ENCODE data around the gene CPA1. TPM values are rescaled to one million over a fixed set of nuclear protein-coding genes. Genes with fewer than 3 reads are reported as not detected.

Gene CPA1
- total and polyA plus RNA-seq, 8 donors: 0.34 to 1.5 (median 0.88) TPM; not detected in 1

GRCh38 chr7:130405003-130405402, 24.7 kb downstream of the CPA1 start:
- no peak for TF ChIP-seq CTCF (IDR thresholded peaks at IDR 0.05)
- H3K27ac ChIP-seq: no peak overlapping the region
- intact Hi-C loops (cut with DNase I): no loop called here
- DNase-seq (no peak), ATAC-seq (no peak)
- H3K27me3 ChIP-seq: no peaks in the 10 kb centered on the region
- H3K4me3 ChIP-seq: no peak overlapping the region
- peaks cover 0 to 5% of the 10 kb centered on the region in 2 donors for H3K36me3 ChIP-seq
- H3K4me1 ChIP-seq: no peaks in the 10 kb centered on the region
- no peaks in the 10 kb centered on the region for H3K9me3 ChIP-seq

DNA sequence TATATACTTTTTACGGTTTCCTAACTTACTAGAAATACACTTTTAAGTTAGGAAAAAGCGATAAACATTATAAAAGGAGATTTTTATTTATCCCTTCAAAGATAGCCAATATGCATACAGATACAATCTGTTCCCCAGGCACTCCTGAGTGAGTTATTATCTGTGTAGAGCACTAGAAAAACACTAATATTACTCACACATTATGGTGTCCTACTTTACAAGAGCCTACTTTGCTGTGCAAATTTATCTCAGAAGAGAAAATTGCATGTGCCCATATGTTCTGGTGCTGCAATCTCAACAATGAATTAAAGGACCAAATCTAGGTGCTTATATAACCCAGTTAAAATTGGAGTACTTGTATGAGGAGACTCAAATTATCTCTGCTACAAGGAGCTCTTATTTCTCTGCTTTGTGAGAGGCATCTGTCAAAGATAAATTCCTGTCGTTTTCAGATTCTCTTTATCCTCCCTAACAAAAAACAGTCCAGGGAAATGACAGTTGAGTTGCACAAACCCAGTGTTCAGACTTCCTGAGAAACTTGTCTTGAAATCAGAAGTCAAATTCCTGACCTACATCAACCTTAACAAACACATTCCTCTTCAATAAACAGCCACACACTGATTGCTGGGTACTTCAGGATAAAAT, 28.9 kb downstream of the CPA1 start:
- ATAC-seq (no peak), DNase-seq (no peak)
- Histone ChIP-seq H3K36me3 (no peaks in the 10 kb centered on the region), H3K4me3 (no peak overlapping the region), H3K9me3 (no peaks in the 10 kb centered on the region), H3K27me3 (no peaks in the 10 kb centered on the region), H3K27ac (no peak overlapping the region), H3K4me1 (no peaks in the 10 kb centered on the region)
- intact Hi-C loops (cut with DNase I): no loop called here
- TF ChIP-seq CTCF (IDR thresholded peaks at IDR 0.05): no peak

- Histone ChIP-seq H3K27me3 (no peaks in the 10 kb centered on the region), H3K36me3 (no peaks in the 10 kb centered on the region), H3K4me3 (no peak overlapping the region), H3K4me1 (no peaks in the 10 kb centered on the region), H3K27ac (no peak overlapping the region), H3K9me3 (no peaks in the 10 kb centered on the region)
- ATAC-seq (no peak), DNase-seq (no peak)
- intact Hi-C loops (cut with DNase I): no loop called here
- TF ChIP-seq CTCF (IDR thresholded peaks at IDR 0.05): no peak
These were observed 29.4 kb downstream of the CPA1 start for GRCh38 chr7:130409712-130410072.

DNA sequence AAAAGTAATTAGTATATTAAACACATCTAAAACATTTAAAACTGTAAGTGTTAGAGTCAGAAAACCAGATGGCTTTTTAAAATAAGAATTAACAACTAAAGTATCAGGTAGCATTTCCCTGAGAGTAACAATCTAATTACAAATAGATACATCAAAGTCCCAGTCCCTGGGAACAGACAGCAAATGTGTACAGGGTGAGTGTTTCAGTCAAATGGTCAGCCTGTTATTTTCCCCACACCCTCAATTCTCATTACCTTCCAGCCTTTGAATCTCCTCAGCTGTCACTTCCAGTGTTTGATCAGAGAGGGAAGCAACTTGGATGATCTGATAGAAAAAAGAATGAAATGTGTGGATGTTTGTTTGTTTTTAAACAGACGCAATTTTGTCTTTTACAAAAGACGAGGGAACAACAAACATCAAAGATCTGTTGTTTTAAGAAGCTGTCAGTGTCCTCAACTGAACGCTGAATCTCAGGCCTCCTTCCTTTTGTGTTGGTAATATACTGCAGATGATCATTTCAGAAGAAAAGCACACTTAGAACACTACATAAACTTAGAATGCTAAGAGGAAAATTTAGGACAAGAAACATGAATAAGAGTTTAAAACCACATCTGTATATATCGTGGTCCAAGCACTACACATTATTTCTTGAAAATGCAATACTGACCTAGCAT, 30.7 kb downstream of the CPA1 start:
- DNase-seq: no peak
- no peak for TF ChIP-seq CTCF (IDR thresholded peaks at IDR 0.05)
- H3K27me3 ChIP-seq: no peaks in the 10 kb centered on the region
- H3K4me1 ChIP-seq: no peaks in the 10 kb centered on the region
- intact Hi-C loops (cut with DNase I): no loop called here
- H3K9me3 ChIP-seq: no peaks in the 10 kb centered on the region
- no peak for ATAC-seq
- H3K4me3 ChIP-seq: no peak overlapping the region
- H3K36me3 ChIP-seq: no peaks in the 10 kb centered on the region
- no peak overlapping the region for H3K27ac ChIP-seq

DNA sequence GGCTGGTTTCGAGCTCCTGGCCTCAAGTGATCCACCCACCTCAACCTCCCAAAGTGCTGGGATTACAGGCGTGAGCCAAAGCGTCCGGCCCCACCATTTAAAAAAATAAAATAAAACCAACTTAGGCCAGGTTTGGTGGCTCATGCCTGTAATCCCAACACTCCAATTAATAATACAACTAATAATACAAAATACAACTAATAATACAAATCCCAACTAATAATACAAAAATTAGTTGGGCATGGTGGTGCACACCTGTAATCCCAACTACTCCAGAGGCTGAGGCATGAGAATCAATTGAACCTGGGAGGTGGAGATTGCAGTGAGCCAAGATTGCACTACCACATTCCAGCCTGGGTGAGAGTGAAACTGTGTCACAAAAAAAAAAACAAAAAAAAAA, 32.9 kb downstream of the CPA1 start:
- no peak overlapping the region for H3K4me3 ChIP-seq
- no peak for ATAC-seq
- no peak overlapping the region for H3K27ac ChIP-seq
- no peaks in the 10 kb centered on the region for H3K9me3 ChIP-seq
- intact Hi-C loops (cut with DNase I): no loop called here
- TF ChIP-seq CTCF (IDR thresholded peaks at IDR 0.05): no peak
- H3K36me3 ChIP-seq: no peaks in the 10 kb centered on the region
- H3K27me3 ChIP-seq: no peaks in the 10 kb centered on the region
- no peaks in the 10 kb centered on the region for H3K4me1 ChIP-seq
- DNase-seq: no peak
